ENCODE data around the gene CYGB. TPM values are rescaled to one million over a fixed set of nuclear protein-coding genes. Genes with fewer than 3 reads are reported as not detected.
A peak's percentile ranks its signal among the peaks of the same experiment; 100 is the strongest.

Gene CYGB
- total and polyA plus RNA-seq, 12 donors, result 6.3 to 38.3 (median 14.3) TPM

DNA sequence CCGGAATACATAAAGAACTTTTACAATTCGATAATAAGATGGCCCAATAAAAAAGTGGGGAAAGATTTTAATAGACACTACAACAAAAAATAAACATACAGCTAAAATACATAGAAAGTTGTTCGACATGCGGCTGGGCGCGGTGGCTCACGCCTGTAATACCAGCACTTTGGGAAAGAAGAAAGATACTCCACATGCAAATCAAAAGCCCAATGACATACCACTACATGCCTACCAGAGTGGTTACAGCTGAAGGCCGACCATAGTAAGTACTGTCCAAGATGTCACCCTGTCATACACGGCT, 11.7 kb upstream of the CYGB start:
- 87 to 96% (median 92%) methylated on average over 8 to 9 of the region's 9 CpGs for WGBS, 4 donors
- no peak for DNase-seq
- intact Hi-C loops (cut with DNase I), result no loop called here
- Histone ChIP-seq H3K4me3 (no peak overlapping the region), H3K36me3 (replicated peaks in 1 of 2) (no peaks in the 10 kb centered on the region), H3K9me3 (replicated peaks in 1 of 3) (no peaks in the 10 kb centered on the region), H3K4me1 (replicated peaks in 1 of 2) (peaks cover 29 to 45% of the 10 kb centered on the region in 2 donors), H3K27me3 (no peaks in the 10 kb centered on the region), H3K27ac (no peak overlapping the region)
- TF ChIP-seq, protein P1, sequence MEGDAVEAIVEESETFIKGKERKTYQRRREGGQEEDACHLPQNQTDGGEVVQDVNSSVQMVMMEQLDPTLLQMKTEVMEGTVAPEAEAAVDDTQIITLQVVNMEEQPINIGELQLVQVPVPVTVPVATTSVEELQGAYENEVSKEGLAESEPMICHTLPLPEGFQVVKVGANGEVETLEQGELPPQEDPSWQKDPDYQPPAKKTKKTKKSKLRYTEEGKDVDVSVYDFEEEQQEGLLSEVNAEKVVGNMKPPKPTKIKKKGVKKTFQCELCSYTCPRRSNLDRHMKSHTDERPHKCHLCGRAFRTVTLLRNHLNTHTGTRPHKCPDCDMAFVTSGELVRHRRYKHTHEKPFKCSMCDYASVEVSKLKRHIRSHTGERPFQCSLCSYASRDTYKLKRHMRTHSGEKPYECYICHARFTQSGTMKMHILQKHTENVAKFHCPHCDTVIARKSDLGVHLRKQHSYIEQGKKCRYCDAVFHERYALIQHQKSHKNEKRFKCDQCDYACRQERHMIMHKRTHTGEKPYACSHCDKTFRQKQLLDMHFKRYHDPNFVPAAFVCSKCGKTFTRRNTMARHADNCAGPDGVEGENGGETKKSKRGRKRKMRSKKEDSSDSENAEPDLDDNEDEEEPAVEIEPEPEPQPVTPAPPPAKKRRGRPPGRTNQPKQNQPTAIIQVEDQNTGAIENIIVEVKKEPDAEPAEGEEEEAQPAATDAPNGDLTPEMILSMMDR (IDR thresholded peaks at IDR 0.05), result no peak
- TF ChIP-seq POLR2A (IDR thresholded peaks at IDR 0.05), result no peak

DNA sequence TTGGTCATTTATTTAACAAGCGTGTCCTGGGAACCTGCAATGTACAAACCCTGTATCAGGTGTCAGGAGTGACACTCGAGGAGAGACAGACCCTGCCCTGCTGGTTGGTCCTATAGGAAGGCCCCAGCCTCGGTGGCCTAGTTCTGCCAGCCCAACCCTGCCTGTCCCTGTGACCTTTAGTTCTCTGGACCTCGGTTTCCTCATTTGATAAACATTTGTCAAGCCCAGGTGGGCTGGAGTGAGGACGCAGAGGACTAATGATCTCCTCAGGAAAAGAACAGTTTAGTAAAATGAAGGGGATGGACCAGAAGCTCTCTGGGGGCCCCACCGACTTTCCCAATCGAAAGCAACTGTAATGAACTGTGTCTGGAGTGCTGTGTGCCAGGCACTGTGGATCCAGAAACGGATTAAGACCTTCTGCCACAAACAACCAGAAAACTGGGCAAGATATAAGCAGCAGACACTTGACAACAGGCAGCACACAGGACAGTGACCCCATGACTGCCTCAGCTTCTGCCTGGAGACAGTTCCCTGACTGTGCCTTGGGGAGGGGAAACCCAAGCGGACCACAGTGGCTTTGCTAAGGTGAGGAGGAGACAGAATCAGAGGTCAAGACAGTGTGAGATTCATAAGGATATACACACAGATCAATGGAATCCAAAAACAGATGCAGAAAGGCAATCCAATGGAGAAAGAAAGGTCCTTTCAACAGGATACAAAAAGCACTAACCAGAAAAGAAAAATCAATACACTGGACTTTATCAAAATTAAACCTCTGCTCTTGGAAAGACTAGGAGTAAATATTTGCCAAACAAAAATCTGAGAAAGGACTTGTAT, 11.1 kb upstream of the CYGB start:
- H3K27ac ChIP-seq, result no peak overlapping the region
- TF ChIP-seq, protein P1 (IDR thresholded peaks at IDR 0.05), result no peak
- TF ChIP-seq POLR2A (IDR thresholded peaks at IDR 0.05), result no peak
- no peaks in the 10 kb centered on the region for H3K9me3 ChIP-seq (replicated peaks in 1 of 3)
- H3K4me1 ChIP-seq (replicated peaks in 1 of 2), result peaks cover 35 to 51% of the 10 kb centered on the region in 2 donors
- DNase-seq, result peak in 1 of 7 donors; percentile 53
- H3K27me3 ChIP-seq, result no peaks in the 10 kb centered on the region
- no peaks in the 10 kb centered on the region for H3K36me3 ChIP-seq (replicated peaks in 1 of 2)
- 74 to 88% (median 76%) methylated on average over 8 to 9 of the region's 9 CpGs for WGBS, 4 donors
- H3K4me3 ChIP-seq, result no peak overlapping the region
- intact Hi-C loops (cut with DNase I), result no loop called here

DNA sequence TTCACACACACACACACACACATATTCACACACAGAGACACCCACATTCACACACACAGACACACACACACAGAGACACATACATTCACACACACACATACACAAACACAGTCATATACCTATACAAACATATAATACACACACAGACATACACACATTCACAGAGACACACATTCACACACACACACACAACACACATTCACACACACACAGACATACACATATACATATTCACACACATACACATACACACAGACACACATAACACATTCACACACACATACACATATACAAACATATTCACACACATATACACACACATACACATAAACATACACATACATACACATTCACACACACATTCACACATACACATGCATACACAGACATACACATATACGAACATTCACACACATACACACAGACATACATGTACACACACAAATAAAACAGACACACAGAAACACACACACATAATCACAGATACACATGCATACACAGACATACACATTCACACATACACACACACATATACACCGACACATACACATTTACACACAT, 10.2 kb upstream of the CYGB start:
- TF ChIP-seq, protein P1 (IDR thresholded peaks at IDR 0.05), result peak in 1 of 6 experiments; percentile 8
- TF ChIP-seq POLR2A (IDR thresholded peaks at IDR 0.05), result no peak
- 82 to 95% (median 88%) methylated on average over 2 of the region's 2 CpGs for WGBS, 4 donors
- no peak for DNase-seq
- Histone ChIP-seq H3K27ac (no peak overlapping the region), H3K36me3 (replicated peaks in 1 of 2) (no peaks in the 10 kb centered on the region), H3K4me3 (no peak overlapping the region), H3K4me1 (replicated peaks in 1 of 2) (peaks cover 37 to 60% of the 10 kb centered on the region in 2 donors), H3K9me3 (replicated peaks in 1 of 3) (no peaks in the 10 kb centered on the region), H3K27me3 (no peaks in the 10 kb centered on the region)
- intact Hi-C loops (cut with DNase I), result no loop called here

DNA sequence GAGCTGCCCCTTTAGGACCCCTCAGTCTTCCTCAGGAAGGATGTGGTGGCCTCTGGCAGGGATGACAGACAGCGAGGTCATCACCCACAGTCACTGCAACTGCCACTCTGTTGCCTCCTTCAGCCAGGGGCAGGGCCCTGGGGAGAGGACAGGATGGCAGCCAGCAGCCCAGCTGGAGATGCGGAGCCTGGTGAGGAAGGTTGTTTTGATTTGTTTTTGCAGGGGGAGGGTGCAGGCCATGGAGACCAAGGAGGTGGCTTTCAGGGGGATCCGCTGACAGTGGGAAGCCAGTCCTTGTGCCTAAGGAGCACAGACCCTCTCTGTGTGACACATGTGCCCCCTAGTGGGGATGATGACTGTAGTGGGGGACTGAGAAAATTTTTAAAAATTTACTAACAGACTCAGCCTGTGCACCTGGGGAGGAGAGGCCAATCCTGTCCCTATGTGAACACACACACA, 9.7 kb upstream of the CYGB start:
- Histone ChIP-seq H3K4me1 (replicated peaks in 1 of 2) (peaks cover 37 to 64% of the 10 kb centered on the region in 2 donors), H3K27ac (peak overlapping the region in 3 of 5 donors; percentile 24 to 71 (median 43)), H3K27me3 (no peaks in the 10 kb centered on the region), H3K4me3 (no peak overlapping the region), H3K36me3 (replicated peaks in 1 of 2) (no peaks in the 10 kb centered on the region), H3K9me3 (replicated peaks in 1 of 3) (no peaks in the 10 kb centered on the region)
- intact Hi-C loops (cut with DNase I), result no loop called here
- no peak for TF ChIP-seq POLR2A (IDR thresholded peaks at IDR 0.05)
- TF ChIP-seq, protein P1 (IDR thresholded peaks at IDR 0.05), result peak; percentile 34 to 73 (median 64)
- 12 to 46% (median 18%) methylated on average over 2 to 3 of the region's 3 CpGs for WGBS, 4 donors
- DNase-seq, result peak; percentile 64 to 85 (median 70)

Measured in adrenal gland (tissue), 12 donors.